SK-N-MC (cell line): Measurements from ENCODE around the gene RPP21.
"Not testable (repeated sequence)": the region's sequence is repeated elsewhere in the genome, so short reads cannot be mapped to it uniquely, and the experiment has no call there.

Experiments
- DNase-seq: peaks from one replicate; pipeline ENCODE4 v3.0.0-alpha.2; 2011; ENCODE audit warnings: low read depth, low spot score
- H3K27ac ChIP-seq: fragments of 200-600 bp; sonication (generic); 2 replicates; pipeline ENCODE4 v1.5.1; 2016; ENCODE audit warnings: mixed run types
- H3K36me3 ChIP-seq: fragments of 200-600 bp; sonication (generic); 2 replicates; pipeline ENCODE4 v1.6.1; 2017; ENCODE audit warnings: antibody characterized with exemption, low read length, mixed read lengths; ENCODE audit not compliant: insufficient read depth
- H3K4me3 ChIP-seq: fragments of 200-600 bp; sonication (generic); 2 replicates; pipeline ENCODE4 v1.5.1; 2016
- H3K9ac ChIP-seq: fragments of 200-600 bp; sonication (generic); 2 replicates; pipeline ENCODE4 v1.8.0; 2017; ENCODE audit warnings: mixed run types, mixed read lengths; ENCODE audit not compliant: insufficient read length
- H3K9me3 ChIP-seq: fragments of 200-600 bp; sonication (generic); 2 replicates; pipeline ENCODE4 v1.6.1; 2017; ENCODE audit warnings: low read depth, mild to moderate bottlenecking, antibody characterized with exemption, low read length, moderate library complexity, mixed read lengths
- EZH2 ChIP-seq: fragments of 200-600 bp; sonication (generic); IDR thresholded peaks from one replicate; pipeline ENCODE4 v1.6.1; 2017; ENCODE audit warnings: antibody characterized with exemption
- FOXP2 ChIP-seq: optimal IDR thresholded peaks from 2 replicates; pipeline ENCODE3; 2011; ENCODE audit warnings: mild to moderate bottlenecking, moderate library complexity; ENCODE audit not compliant: insufficient read depth; ENCODE audit errors: extremely low read length, control extremely low read depth
- POLR2AphosphoS5 ChIP-seq: IDR thresholded peaks from 2 replicates; pipeline ENCODE4 v1.6.1; 2012; ENCODE audit warnings: mild to moderate bottlenecking, low read depth, low read length, borderline replicate concordance

Gene RPP21

GRCh38 chr6:30357678-30358540 lies 13.0 kb downstream of the RPP21 start:
- TF ChIP-seq POLR2AphosphoS5 = no peak
- TF ChIP-seq FOXP2 = no peak
- TF ChIP-seq EZH2 = no peak
- Histone ChIP-seq H3K27ac (no peak overlapping the region), H3K4me3 (peak overlapping the region; percentile 87), H3K9ac (peak overlapping the region; percentile 59), H3K9me3 (no peaks in the 10 kb centered on the region), H3K36me3 (no peaks in the 10 kb centered on the region)
- peak; percentile 73 for DNase-seq

- Histone ChIP-seq H3K4me3 (no peak overlapping the region), H3K9ac (no peak overlapping the region), H3K27ac (no peak overlapping the region), H3K36me3 (no peaks in the 10 kb centered on the region), H3K9me3 (no peaks in the 10 kb centered on the region)
- no peak for TF ChIP-seq POLR2AphosphoS5
- no peak for TF ChIP-seq EZH2
- no peak for TF ChIP-seq FOXP2
- no peak for DNase-seq
Observed at GRCh38 chr6:30359276-30359675, 14.3 kb downstream of the RPP21 start.

GRCh38 chr6:30360139-30360538 lies 15.2 kb downstream of the RPP21 start:
- DNase-seq = no peak
- H3K36me3 ChIP-seq = no peaks in the 10 kb centered on the region
- no peaks in the 10 kb centered on the region for H3K9me3 ChIP-seq
- H3K27ac ChIP-seq = no peak overlapping the region
- no peak for TF ChIP-seq FOXP2
- TF ChIP-seq EZH2 = no peak
- no peak for TF ChIP-seq POLR2AphosphoS5
- H3K4me3 ChIP-seq = no peak overlapping the region
- H3K9ac ChIP-seq = no peak overlapping the region

- Histone ChIP-seq H3K4me3 (no peak overlapping the region), H3K9ac (no peak overlapping the region), H3K27ac (no peak overlapping the region), H3K9me3 (no peaks in the 10 kb centered on the region), H3K36me3 (no peaks in the 10 kb centered on the region)
- TF ChIP-seq EZH2 (no peak), FOXP2 (no peak)
- no peak for DNase-seq
Observed at GRCh38 chr6:30361661-30362060, 16.7 kb downstream of the RPP21 start.

- Histone ChIP-seq H3K9me3 (no peaks in the 10 kb centered on the region), H3K4me3 (no peak overlapping the region), H3K36me3 (no peaks in the 10 kb centered on the region), H3K27ac (no peak overlapping the region), H3K9ac (no peak overlapping the region)
- DNase-seq = no peak
- TF ChIP-seq FOXP2 = no peak
- no peak for TF ChIP-seq POLR2AphosphoS5
- TF ChIP-seq EZH2 = no peak
Observed at GRCh38 chr6:30363459-30363858, 18.5 kb downstream of the RPP21 start.

- Histone ChIP-seq H3K9ac (no peak overlapping the region), H3K27ac (no peak overlapping the region), H3K9me3 (no peaks in the 10 kb centered on the region), H3K36me3 (no peaks in the 10 kb centered on the region), H3K4me3 (no peak overlapping the region)
- TF ChIP-seq POLR2AphosphoS5 (no peak), FOXP2 (no peak), EZH2 (no peak)
- DNase-seq = no peak
Observed at GRCh38 chr6:30364591-30364990, 19.6 kb downstream of the RPP21 start.

GRCh38 chr6:30369280-30369679 lies 24.3 kb downstream of the RPP21 start:
- not testable (repeated sequence) for H3K9ac ChIP-seq, H3K9me3 ChIP-seq, H3K4me3 ChIP-seq, DNase-seq, H3K27ac ChIP-seq, H3K36me3 ChIP-seq

GRCh38 chr6:30378290-30378937 lies 33.5 kb downstream of the RPP21 start:
- DNase-seq = peak; percentile 39
- Histone ChIP-seq H3K9ac (no peak overlapping the region), H3K36me3 (no peaks in the 10 kb centered on the region), H3K27ac (no peak overlapping the region), H3K4me3 (no peak overlapping the region), H3K9me3 (no peaks in the 10 kb centered on the region)
- TF ChIP-seq POLR2AphosphoS5 (no peak), FOXP2 (no peak), EZH2 (no peak)

- Histone ChIP-seq H3K4me3 (no peak overlapping the region), H3K9me3 (no peaks in the 10 kb centered on the region), H3K36me3 (no peaks in the 10 kb centered on the region), H3K9ac (no peak overlapping the region), H3K27ac (no peak overlapping the region)
- no peak for DNase-seq
- TF ChIP-seq FOXP2 = no peak
- no peak for TF ChIP-seq POLR2AphosphoS5
- no peak for TF ChIP-seq EZH2
Observed at GRCh38 chr6:30380464-30380863, 35.5 kb downstream of the RPP21 start.
